ENCODE results near the gene NEO1.

DNA sequence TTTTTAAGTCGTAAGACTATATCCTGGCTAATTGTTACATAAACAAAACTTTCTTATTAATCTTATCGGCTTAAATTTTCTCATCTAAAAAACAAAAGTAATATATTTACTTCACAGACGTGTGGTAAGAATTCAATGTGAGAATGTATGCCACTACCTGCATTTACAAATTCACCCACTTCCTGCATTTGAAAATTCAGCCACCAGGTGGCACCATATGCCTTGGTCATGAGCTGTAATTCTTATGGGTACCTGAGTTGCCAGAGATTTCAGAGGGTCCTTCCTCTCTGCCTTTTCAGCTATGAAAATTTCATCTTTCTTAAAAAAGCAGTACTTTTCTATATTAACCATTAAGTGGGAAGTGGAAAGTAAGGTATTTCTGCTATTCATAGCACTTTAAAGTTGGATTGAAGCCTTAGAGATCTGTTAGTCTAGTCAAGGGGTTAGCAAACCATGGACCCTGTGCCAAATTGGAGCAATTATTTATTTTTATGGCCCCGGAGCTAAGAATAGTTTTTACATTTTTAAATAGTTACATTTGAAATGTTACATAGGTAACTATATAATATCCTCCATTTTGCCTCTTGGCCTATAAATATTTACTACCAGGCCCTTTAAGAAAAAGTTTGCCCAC, 188.7 kb downstream of the NEO1 start:
- TF ChIP-seq, protein P1, sequence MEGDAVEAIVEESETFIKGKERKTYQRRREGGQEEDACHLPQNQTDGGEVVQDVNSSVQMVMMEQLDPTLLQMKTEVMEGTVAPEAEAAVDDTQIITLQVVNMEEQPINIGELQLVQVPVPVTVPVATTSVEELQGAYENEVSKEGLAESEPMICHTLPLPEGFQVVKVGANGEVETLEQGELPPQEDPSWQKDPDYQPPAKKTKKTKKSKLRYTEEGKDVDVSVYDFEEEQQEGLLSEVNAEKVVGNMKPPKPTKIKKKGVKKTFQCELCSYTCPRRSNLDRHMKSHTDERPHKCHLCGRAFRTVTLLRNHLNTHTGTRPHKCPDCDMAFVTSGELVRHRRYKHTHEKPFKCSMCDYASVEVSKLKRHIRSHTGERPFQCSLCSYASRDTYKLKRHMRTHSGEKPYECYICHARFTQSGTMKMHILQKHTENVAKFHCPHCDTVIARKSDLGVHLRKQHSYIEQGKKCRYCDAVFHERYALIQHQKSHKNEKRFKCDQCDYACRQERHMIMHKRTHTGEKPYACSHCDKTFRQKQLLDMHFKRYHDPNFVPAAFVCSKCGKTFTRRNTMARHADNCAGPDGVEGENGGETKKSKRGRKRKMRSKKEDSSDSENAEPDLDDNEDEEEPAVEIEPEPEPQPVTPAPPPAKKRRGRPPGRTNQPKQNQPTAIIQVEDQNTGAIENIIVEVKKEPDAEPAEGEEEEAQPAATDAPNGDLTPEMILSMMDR (optimal IDR thresholded peaks at IDR 0.05 in 1 of 3, IDR thresholded peaks at IDR 0.05 in 1 of 3, conservative IDR thresholded peaks at IDR 0.05 in 1 of 3; ENCODE audit: extremely low read depth in 1 of 3, insufficient read depth in 2 of 3, low read length in 3 of 3): peak; percentile 74 to 84 (median 80)
- no peak for TF ChIP-seq EZH2 (IDR thresholded peaks at IDR 0.05; ENCODE audit: low read length)

Measured in keratinocyte (primary cell).